HCT116 (cell line): Measurements from ENCODE around the gene NEK5. TPM values are rescaled to one million over a fixed set of nuclear protein-coding genes. Genes with fewer than 3 reads are reported as not detected.

Experiments
- ATAC-seq: fragments of 200-7000 bp; cut with Tn5 transposase; 2 replicates; pipeline ENCODE4 v1.9.1; 2020; ENCODE audit warnings: mild to moderate bottlenecking, moderate library complexity
- BruUV-seq: library from RNA; stranded (reverse); fragments of 400-500 nt; replicated peaks from 2 replicates; lab custom pipeline; 2021; lab: Mats Ljungman, UMichigan
- CTCF ChIA-PET: fragments of 300-600 bp; sonication (Branson Sonifier 250); formaldehyde crosslinking; loops from one replicate; lab custom pipeline; 2021; ENCODE audit warnings: antibody characterized with exemption; lab: Charles Lee
- POLR2A ChIA-PET: fragments of 300-600, 350-600 bp; sonication (Branson Sonifier 250); formaldehyde crosslinking; loops from one replicate; lab custom pipeline; 2021; ENCODE audit warnings: antibody characterized with exemption; lab: Charles Lee
- RAD21 ChIA-PET, 2 experiments: fragments of 300-600 bp; sonication (Branson Sonifier 250); formaldehyde crosslinking; loops; one replicate each; lab custom pipeline; 2023; ENCODE audit warnings: low total read pairs in 2 of 2; ENCODE audit not compliant: uncharacterized antibody in 2 of 2, unreplicated experiment in 2 of 2, low non-redundant PET in 1 of 2; lab: Charles Lee
- DNase-seq: peaks from one replicate; pipeline ENCODE4 v3.0.0-alpha.2; 2010; ENCODE audit warnings: low read depth, low spot score
- H2AFZ ChIP-seq: fragments of 200-600 bp; shearing (Covaris generic), sonication (generic); 2 replicates; pipeline ENCODE4 v1.6.1; 2017; ENCODE audit warnings: low read depth, mixed run types, mixed read lengths, antibody characterized with exemption, low read length; ENCODE audit not compliant: poor library complexity, severe bottlenecking
- H3K27ac ChIP-seq: 2 replicates; pipeline ENCODE4 v1.5.1; 2012; ENCODE audit warnings: low read depth, low read length
- H3K27me3 ChIP-seq: fragments of 200-600 bp; sonication (generic); 2 replicates; pipeline ENCODE4 v1.6.1; 2016; ENCODE audit warnings: mixed run types, low read length, mixed read lengths; ENCODE audit not compliant: insufficient read depth
- H3K36me3 ChIP-seq, 2 experiments: fragments of 200-500 bp in 1 of 2; fragments of 200-600 bp in 1 of 2; sonication (Bioruptor generic) in 1 of 2; sonication (generic) in 1 of 2; 2 replicates each; pipeline versions ENCODE4 v1.5.1 to v1.6.1; 2014 to 2016; ENCODE audit warnings: low read length in 2 of 2, inconsistent platforms in 1 of 2, mixed read lengths in 1 of 2, mixed run types in 1 of 2; ENCODE audit not compliant: insufficient read depth in 2 of 2, control insufficient read depth in 1 of 2
- H3K4me1 ChIP-seq, 2 experiments: fragments of 200-600 bp in 1 of 2; sonication (generic) in 1 of 2; 2 replicates each; pipeline versions ENCODE4 v1.5.1 to v1.6.1; 2012 to 2017; ENCODE audit warnings: low read length in 2 of 2, inconsistent platforms in 1 of 2, mild to moderate bottlenecking in 1 of 2, mixed read lengths in 1 of 2, mixed run types in 1 of 2, moderate library complexity in 1 of 2; ENCODE audit not compliant: insufficient read depth in 2 of 2, control insufficient read depth in 1 of 2
- H3K4me2 ChIP-seq: fragments of 200-600 bp; sonication (generic); 2 replicates; pipeline ENCODE4 v1.6.1; 2017; ENCODE audit warnings: mixed run types, low read length, mixed read lengths
- H3K4me3 ChIP-seq, 2 experiments: fragments of 200-600 bp in 1 of 2; sonication (generic) in 1 of 2; replicated peaks in 1 of 2; 2 replicates each; pipeline ENCODE4 v1.5.1; 2011 to 2016; ENCODE audit warnings: low read length in 2 of 2, control low read depth in 1 of 2, low read depth in 1 of 2, mild to moderate bottlenecking in 1 of 2, mixed read lengths in 1 of 2, mixed run types in 1 of 2
- H3K79me2 ChIP-seq: fragments of 200-600 bp; sonication (generic); 2 replicates; pipeline ENCODE4 v1.6.1; 2017; ENCODE audit warnings: mild to moderate bottlenecking, mixed run types, low read length, moderate library complexity, mixed read lengths; ENCODE audit not compliant: insufficient read depth
- H3K9ac ChIP-seq: fragments of 200-600 bp; sonication (generic); 2 replicates; pipeline ENCODE4 v1.6.1; 2016; ENCODE audit warnings: low read length, mixed read lengths
- H3K9me2 ChIP-seq: fragments of 200-600 bp; sonication (generic), shearing (Covaris generic); 2 replicates; pipeline ENCODE4 v1.6.1; 2017; ENCODE audit warnings: mixed run types, mild to moderate bottlenecking, moderate library complexity; ENCODE audit not compliant: insufficient read depth
- H3K9me3 ChIP-seq, 2 experiments: fragments of 200-500 bp in 1 of 2; fragments of 200-600 bp in 1 of 2; sonication (Bioruptor generic) in 1 of 2; sonication (generic) in 1 of 2; 2 replicates each; pipeline ENCODE4 v1.6.1; 2014 to 2017; ENCODE audit warnings: low read length in 2 of 2, mixed read lengths in 2 of 2, inconsistent platforms in 1 of 2, low read depth in 1 of 2, mild to moderate bottlenecking in 1 of 2, mixed run types in 1 of 2, moderate library complexity in 1 of 2; ENCODE audit not compliant: control insufficient read depth in 1 of 2, insufficient read depth in 1 of 2
- H4K20me1 ChIP-seq: fragments of 200-600 bp; sonication (generic), shearing (Covaris generic); 2 replicates; pipeline ENCODE4 v1.6.1; 2017; ENCODE audit warnings: mixed run types, mild to moderate bottlenecking, moderate library complexity; ENCODE audit not compliant: insufficient read depth
- EGR1 ChIP-seq: IDR thresholded peaks from 2 replicates; pipeline ENCODE4 v1.6.1; 2012; ENCODE audit warnings: low read depth
- EZH2phosphoT487 ChIP-seq: fragments of 200-600 bp; IDR thresholded peaks from 2 replicates; pipeline ENCODE4 v1.6.1; 2018; ENCODE audit warnings: antibody characterized with exemption, borderline replicate concordance
- FOSL1 ChIP-seq: IDR thresholded peaks from 2 replicates; pipeline ENCODE4 v1.6.1; 2012; ENCODE audit warnings: low read depth
- POLR2A ChIP-seq: IDR thresholded peaks from 2 replicates; pipeline ENCODE4 v1.7.0; 2011; ENCODE audit warnings: borderline replicate concordance; ENCODE audit not compliant: insufficient read depth, insufficient read length; ENCODE audit errors: extremely low read depth
- YY1 ChIP-seq: IDR thresholded peaks from 2 replicates; pipeline ENCODE4 v1.6.1; 2011; ENCODE audit warnings: low read length, low read depth, moderate library complexity, mild to moderate bottlenecking; ENCODE audit not compliant: insufficient replicate concordance; ENCODE audit errors: extremely low read depth
- ZNF274 ChIP-seq: fragments of 200-500 bp; sonication (Bioruptor generic); IDR thresholded peaks from 2 replicates; pipeline ENCODE4 v1.6.1; 2014; ENCODE audit warnings: mild to moderate bottlenecking, low read depth, low read length, inconsistent platforms
- intact Hi-C: fragments of 100-400 bp; cut with micrococcal nuclease; formaldehyde crosslinking; loops from 2 replicates; pipeline ENCODE4 v1.10.0; 2022
- total RNA-seq: library from RNA; stranded (reverse); gene quantifications from one replicate; pipeline ENCODE4 v1.2.1, GENCODE V29; 2021; ENCODE audit not compliant: unreplicated experiment
- TF ChIP-seq, protein P1 (sequence below): IDR thresholded peaks from 2 replicates; pipeline ENCODE4 v1.6.1; 2012; ENCODE audit warnings: low read depth
- TF ChIP-seq, protein P2 (sequence below): IDR thresholded peaks from 2 replicates; pipeline ENCODE4 v1.6.1; 2012
- TF ChIP-seq, protein P3 (sequence below): IDR thresholded peaks from 2 replicates; pipeline ENCODE4 v1.6.1; 2011; ENCODE audit warnings: mild to moderate bottlenecking, low read length, moderate library complexity; ENCODE audit not compliant: insufficient replicate concordance; ENCODE audit errors: extremely low read depth
- TF ChIP-seq, protein P4 (sequence below), 3 experiments: fragments of 200-600 bp in 1 of 3; sonication (generic) in 1 of 3; IDR thresholded peaks in 2 of 3; conservative IDR thresholded peaks in 1 of 3; 2 replicates each; pipeline ENCODE4 v1.5.1; 2012 to 2017; ENCODE audit warnings: low read depth in 2 of 3, low read length in 2 of 3, antibody characterized with exemption in 1 of 3, borderline replicate concordance in 1 of 3, control low read depth in 1 of 3, mild to moderate bottlenecking in 1 of 3, mixed read lengths in 1 of 3, mixed run types in 1 of 3, moderate library complexity in 1 of 3; ENCODE audit not compliant: insufficient read depth in 1 of 3

Gene NEK5
- total RNA-seq, 1 experiment from 2014 or later = 1.5 TPM

DNA sequence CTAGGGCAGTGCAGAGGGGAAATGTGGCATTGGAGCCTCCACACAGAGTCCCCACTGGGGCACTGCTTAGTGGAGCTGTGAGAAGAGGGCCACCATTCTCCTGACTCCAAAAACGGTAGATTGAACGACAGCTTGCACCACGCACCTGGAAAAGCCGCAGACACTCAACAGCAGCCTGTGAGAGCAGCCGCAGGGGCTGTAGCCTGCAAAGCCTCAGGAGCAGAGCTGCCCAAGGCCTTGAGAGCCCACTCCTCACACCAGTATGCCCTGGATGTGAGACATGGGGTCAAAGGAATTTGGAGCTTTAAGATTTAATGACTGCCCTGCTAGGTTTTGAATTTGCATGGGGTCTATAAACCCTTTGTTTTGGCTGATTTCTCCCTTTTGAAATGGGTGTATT lies 31.7 kb downstream of the NEK5 start:
- TF ChIP-seq YY1 (no peak), EGR1 (no peak), ZNF274 (no peak), EZH2phosphoT487 (no peak), POLR2A (no peak), FOSL1 (no peak)
- TF ChIP-seq, protein P1, sequence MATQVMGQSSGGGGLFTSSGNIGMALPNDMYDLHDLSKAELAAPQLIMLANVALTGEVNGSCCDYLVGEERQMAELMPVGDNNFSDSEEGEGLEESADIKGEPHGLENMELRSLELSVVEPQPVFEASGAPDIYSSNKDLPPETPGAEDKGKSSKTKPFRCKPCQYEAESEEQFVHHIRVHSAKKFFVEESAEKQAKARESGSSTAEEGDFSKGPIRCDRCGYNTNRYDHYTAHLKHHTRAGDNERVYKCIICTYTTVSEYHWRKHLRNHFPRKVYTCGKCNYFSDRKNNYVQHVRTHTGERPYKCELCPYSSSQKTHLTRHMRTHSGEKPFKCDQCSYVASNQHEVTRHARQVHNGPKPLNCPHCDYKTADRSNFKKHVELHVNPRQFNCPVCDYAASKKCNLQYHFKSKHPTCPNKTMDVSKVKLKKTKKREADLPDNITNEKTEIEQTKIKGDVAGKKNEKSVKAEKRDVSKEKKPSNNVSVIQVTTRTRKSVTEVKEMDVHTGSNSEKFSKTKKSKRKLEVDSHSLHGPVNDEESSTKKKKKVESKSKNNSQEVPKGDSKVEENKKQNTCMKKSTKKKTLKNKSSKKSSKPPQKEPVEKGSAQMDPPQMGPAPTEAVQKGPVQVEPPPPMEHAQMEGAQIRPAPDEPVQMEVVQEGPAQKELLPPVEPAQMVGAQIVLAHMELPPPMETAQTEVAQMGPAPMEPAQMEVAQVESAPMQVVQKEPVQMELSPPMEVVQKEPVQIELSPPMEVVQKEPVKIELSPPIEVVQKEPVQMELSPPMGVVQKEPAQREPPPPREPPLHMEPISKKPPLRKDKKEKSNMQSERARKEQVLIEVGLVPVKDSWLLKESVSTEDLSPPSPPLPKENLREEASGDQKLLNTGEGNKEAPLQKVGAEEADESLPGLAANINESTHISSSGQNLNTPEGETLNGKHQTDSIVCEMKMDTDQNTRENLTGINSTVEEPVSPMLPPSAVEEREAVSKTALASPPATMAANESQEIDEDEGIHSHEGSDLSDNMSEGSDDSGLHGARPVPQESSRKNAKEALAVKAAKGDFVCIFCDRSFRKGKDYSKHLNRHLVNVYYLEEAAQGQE = no peak
- TF ChIP-seq, protein P2, sequence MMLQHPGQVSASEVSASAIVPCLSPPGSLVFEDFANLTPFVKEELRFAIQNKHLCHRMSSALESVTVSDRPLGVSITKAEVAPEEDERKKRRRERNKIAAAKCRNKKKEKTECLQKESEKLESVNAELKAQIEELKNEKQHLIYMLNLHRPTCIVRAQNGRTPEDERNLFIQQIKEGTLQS = no peak
- TF ChIP-seq, protein P3, sequence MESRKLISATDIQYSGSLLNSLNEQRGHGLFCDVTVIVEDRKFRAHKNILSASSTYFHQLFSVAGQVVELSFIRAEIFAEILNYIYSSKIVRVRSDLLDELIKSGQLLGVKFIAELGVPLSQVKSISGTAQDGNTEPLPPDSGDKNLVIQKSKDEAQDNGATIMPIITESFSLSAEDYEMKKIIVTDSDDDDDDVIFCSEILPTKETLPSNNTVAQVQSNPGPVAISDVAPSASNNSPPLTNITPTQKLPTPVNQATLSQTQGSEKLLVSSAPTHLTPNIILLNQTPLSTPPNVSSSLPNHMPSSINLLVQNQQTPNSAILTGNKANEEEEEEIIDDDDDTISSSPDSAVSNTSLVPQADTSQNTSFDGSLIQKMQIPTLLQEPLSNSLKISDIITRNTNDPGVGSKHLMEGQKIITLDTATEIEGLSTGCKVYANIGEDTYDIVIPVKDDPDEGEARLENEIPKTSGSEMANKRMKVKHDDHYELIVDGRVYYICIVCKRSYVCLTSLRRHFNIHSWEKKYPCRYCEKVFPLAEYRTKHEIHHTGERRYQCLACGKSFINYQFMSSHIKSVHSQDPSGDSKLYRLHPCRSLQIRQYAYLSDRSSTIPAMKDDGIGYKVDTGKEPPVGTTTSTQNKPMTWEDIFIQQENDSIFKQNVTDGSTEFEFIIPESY = no peak
- TF ChIP-seq, protein P4, sequence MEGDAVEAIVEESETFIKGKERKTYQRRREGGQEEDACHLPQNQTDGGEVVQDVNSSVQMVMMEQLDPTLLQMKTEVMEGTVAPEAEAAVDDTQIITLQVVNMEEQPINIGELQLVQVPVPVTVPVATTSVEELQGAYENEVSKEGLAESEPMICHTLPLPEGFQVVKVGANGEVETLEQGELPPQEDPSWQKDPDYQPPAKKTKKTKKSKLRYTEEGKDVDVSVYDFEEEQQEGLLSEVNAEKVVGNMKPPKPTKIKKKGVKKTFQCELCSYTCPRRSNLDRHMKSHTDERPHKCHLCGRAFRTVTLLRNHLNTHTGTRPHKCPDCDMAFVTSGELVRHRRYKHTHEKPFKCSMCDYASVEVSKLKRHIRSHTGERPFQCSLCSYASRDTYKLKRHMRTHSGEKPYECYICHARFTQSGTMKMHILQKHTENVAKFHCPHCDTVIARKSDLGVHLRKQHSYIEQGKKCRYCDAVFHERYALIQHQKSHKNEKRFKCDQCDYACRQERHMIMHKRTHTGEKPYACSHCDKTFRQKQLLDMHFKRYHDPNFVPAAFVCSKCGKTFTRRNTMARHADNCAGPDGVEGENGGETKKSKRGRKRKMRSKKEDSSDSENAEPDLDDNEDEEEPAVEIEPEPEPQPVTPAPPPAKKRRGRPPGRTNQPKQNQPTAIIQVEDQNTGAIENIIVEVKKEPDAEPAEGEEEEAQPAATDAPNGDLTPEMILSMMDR (IDR thresholded peaks at IDR 0.05 in 2 of 3, conservative IDR thresholded peaks at IDR 0.05 in 1 of 3; ENCODE audit: borderline replicate concordance in 1 of 3, insufficient read depth in 1 of 3, low read depth in 2 of 3, low read length in 2 of 3) = no peak
- no peak overlapping the region for H3K9ac ChIP-seq
- H4K20me1 ChIP-seq = no peaks in the 10 kb centered on the region
- no peaks in the 10 kb centered on the region for H3K4me1 ChIP-seq
- no peak overlapping the region for H3K4me3 ChIP-seq
- no peaks in the 10 kb centered on the region for H3K9me2 ChIP-seq
- no peaks in the 10 kb centered on the region for H3K36me3 ChIP-seq
- H3K27me3 ChIP-seq = no peaks in the 10 kb centered on the region
- no peak overlapping the region for H2AFZ ChIP-seq
- H3K79me2 ChIP-seq = no peaks in the 10 kb centered on the region
- ChIA-PET CTCF (interaction anchor here (1.0 kb wide), 1 partner anchor 9 kb away, joined by 3 read pairs; no protein-coding TSS in a partner anchor), POLR2A (no interaction called here), RAD21 (no interaction called here)
- no TSS peak for BruUV-seq
- ATAC-seq = no peak
- H3K27ac ChIP-seq = no peak overlapping the region
- DNase-seq = no peak
- intact Hi-C loops = no loop called here
- no peaks in the 10 kb centered on the region for H3K9me3 ChIP-seq
- no peak overlapping the region for H3K4me2 ChIP-seq
